OCI-LY7 (cell line): ENCODE results near the gene MCOLN3.

Source experiments
- EZH2phosphoT487 ChIP-seq: fragments of 200-600 bp; sonication (generic); IDR thresholded peaks from 2 replicates; pipeline ENCODE4 v1.6.1; 2018; ENCODE audit warnings: low read depth, borderline replicate concordance, mild to moderate bottlenecking, mixed run types, antibody characterized with exemption, low read length, moderate library complexity, mixed read lengths
- TF ChIP-seq, protein P1 (sequence below): fragments of 200-600 bp; sonication (generic); conservative IDR thresholded peaks from 2 replicates; pipeline ENCODE4 v1.5.1; 2014; ENCODE audit warnings: mild to moderate bottlenecking, antibody characterized with exemption, low read length, moderate library complexity, mixed read lengths

DNA sequence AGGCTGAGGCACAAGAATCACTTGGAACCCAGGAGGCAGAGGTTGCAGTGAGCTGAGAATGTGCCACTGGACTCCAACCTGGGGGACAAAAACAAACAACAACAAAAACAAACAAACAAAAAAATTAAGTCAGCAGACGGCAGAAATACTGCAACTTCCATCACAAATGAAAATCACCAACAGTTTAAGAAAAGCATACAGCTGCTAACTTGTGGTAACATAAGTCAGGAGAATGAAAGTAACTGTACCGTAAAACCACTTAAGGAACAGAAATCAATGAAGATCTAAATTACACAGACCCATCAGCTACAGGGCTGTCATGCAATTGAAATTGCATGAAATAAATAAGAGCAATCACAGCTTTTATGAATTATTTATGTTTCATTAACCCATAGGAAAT is 76.3 kb downstream of the MCOLN3 start:
- TF ChIP-seq, protein P1, sequence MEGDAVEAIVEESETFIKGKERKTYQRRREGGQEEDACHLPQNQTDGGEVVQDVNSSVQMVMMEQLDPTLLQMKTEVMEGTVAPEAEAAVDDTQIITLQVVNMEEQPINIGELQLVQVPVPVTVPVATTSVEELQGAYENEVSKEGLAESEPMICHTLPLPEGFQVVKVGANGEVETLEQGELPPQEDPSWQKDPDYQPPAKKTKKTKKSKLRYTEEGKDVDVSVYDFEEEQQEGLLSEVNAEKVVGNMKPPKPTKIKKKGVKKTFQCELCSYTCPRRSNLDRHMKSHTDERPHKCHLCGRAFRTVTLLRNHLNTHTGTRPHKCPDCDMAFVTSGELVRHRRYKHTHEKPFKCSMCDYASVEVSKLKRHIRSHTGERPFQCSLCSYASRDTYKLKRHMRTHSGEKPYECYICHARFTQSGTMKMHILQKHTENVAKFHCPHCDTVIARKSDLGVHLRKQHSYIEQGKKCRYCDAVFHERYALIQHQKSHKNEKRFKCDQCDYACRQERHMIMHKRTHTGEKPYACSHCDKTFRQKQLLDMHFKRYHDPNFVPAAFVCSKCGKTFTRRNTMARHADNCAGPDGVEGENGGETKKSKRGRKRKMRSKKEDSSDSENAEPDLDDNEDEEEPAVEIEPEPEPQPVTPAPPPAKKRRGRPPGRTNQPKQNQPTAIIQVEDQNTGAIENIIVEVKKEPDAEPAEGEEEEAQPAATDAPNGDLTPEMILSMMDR: no peak
- TF ChIP-seq EZH2phosphoT487: no peak
